HG03139 (cell line): ENCODE measurements around the gene TBX4.

Source experiments
- ATAC-seq: cut with Tn5 transposase; IDR thresholded peaks from one replicate; pipeline ENCODE4 v1.9.1; 2021; ENCODE audit not compliant: unreplicated experiment

The TBX4 gene

GRCh38 chr17:61453566-61454380, 1.6 kb downstream of the TBX4 start:
- ATAC-seq, result no peak

GRCh38 chr17:61454381-61455323, 2.4 kb downstream of the TBX4 start:
- ATAC-seq, result no peak

GRCh38 chr17:61455324-61456060, 3.3 kb downstream of the TBX4 start:
- no peak for ATAC-seq

- ATAC-seq, result no peak
Observed at GRCh38 chr17:61456061-61456681, 3.9 kb downstream of the TBX4 start.

- no peak for ATAC-seq
Observed at GRCh38 chr17:61456688-61457225, 4.5 kb downstream of the TBX4 start.

GRCh38 chr17:61457226-61457983, 5.2 kb downstream of the TBX4 start:
- no peak for ATAC-seq

GRCh38 chr17:61458000-61458399, 5.8 kb downstream of the TBX4 start:
- ATAC-seq, result no peak

GRCh38 chr17:61458421-61459141, 6.4 kb downstream of the TBX4 start:
- ATAC-seq, result no peak

GRCh38 chr17:61459142-61459809, 7.1 kb downstream of the TBX4 start:
- ATAC-seq, result no peak

GRCh38 chr17:61459939-61460718, 7.9 kb downstream of the TBX4 start:
- no peak for ATAC-seq

GRCh38 chr17:61460796-61461585, 8.8 kb downstream of the TBX4 start:
- ATAC-seq, result no peak

- no peak for ATAC-seq
Observed at GRCh38 chr17:61461586-61461966, 9.4 kb downstream of the TBX4 start.

GRCh38 chr17:61461967-61462718, 9.9 kb downstream of the TBX4 start:
- no peak for ATAC-seq

- ATAC-seq, result no peak
Observed at GRCh38 chr17:61462719-61463315, 10.6 kb downstream of the TBX4 start.

- ATAC-seq, result no peak
Observed at GRCh38 chr17:61463316-61464129, 11.3 kb downstream of the TBX4 start.
